GM12878 (cell line): Measurements from ENCODE around the gene TMEM181.

ENCODE experiments used
- CTCF ChIP-seq, 3 experiments: IDR thresholded peaks in 2 of 3; conservative IDR thresholded peaks in 1 of 3; 2 replicates each; pipeline ENCODE4 v1.5.1; 2011; ENCODE audit warnings: low read depth in 3 of 3, low read length in 3 of 3, mild to moderate bottlenecking in 3 of 3, control low read depth in 2 of 3, moderate library complexity in 2 of 3, inconsistent platforms in 1 of 3, mixed read lengths in 1 of 3; ENCODE audit not compliant: control insufficient read depth in 2 of 3, insufficient read depth in 1 of 3; ENCODE audit errors: extremely low read depth in 1 of 3
- EGR1 ChIP-seq, 2 experiments: IDR thresholded peaks; 1 replicate in 1 of 2; 2 replicates in 1 of 2; pipeline ENCODE4 v1.6.1; 2011 to 2012; ENCODE audit warnings: low read depth in 2 of 2, low read length in 2 of 2, borderline replicate concordance in 1 of 2, mild to moderate bottlenecking in 1 of 2, moderate library complexity in 1 of 2
- GABPA ChIP-seq: IDR thresholded peaks from 2 replicates; pipeline ENCODE4 v1.6.1; 2014; ENCODE audit warnings: antibody characterized with exemption, low read depth, mild to moderate bottlenecking, inconsistent platforms
- POLR2A ChIP-seq: IDR thresholded peaks from 2 replicates; pipeline ENCODE4 v1.6.1; 2011; ENCODE audit warnings: low read depth, mild to moderate bottlenecking, low read length
- RAD51 ChIP-seq: fragments of 450-650 bp; IDR thresholded peaks from 2 replicates; pipeline ENCODE4 v1.6.1; 2016; ENCODE audit warnings: moderate library complexity, mild to moderate bottlenecking, inconsistent platforms
- SMC3 ChIP-seq: IDR thresholded peaks from 2 replicates; pipeline ENCODE4 v1.6.1; 2011; ENCODE audit warnings: low read length, improper control_type of control experiment, borderline replicate concordance
- TAF1 ChIP-seq: IDR thresholded peaks from 2 replicates; pipeline ENCODE4 v1.6.1; 2011; ENCODE audit warnings: mild to moderate bottlenecking, low read depth, low read length, borderline replicate concordance
- TCF12 ChIP-seq: IDR thresholded peaks from 2 replicates; pipeline ENCODE4 v1.6.1; 2011; ENCODE audit warnings: low read depth, mild to moderate bottlenecking, low read length

DNA sequence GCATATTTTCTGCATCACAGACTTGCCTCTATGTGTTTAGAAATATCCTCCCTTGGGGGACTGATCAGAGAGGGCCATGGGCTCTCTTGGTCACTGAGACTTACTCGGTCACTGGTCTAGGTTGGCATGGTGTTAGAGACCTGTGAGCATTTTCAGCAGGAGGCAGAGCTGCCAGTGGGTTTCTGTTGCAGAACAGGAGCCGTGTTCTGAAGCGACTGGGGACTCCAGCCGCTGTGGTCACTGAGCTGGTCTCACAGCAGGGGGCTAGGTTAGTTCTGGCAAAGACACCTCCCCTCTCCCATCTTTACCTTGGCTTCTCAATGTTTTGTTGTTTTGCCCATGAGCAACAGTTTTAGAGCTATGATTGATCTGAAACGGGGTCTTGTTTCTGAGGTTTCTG, 8.7 kb downstream of the TMEM181 start:
- TF ChIP-seq TAF1, result no peak
- no peak for TF ChIP-seq RAD51
- TF ChIP-seq TCF12, result no peak
- TF ChIP-seq CTCF (IDR thresholded peaks at IDR 0.05 in 2 of 3, conservative IDR thresholded peaks at IDR 0.05 in 1 of 3; ENCODE audit: control insufficient read depth in 2 of 3, extremely low read depth in 1 of 3, insufficient read depth in 1 of 3, low read depth in 3 of 3, low read length in 3 of 3), result no peak
- TF ChIP-seq GABPA, result no peak
- no peak for TF ChIP-seq POLR2A
- no peak for TF ChIP-seq SMC3
- no peak for TF ChIP-seq EGR1 (IDR thresholded peaks at IDR 0.05; ENCODE audit: borderline replicate concordance in 1 of 2, low read depth in 2 of 2, low read length in 2 of 2)
